HepG2 (cell line): Measurements from ENCODE around the gene EXOC6B. TPM values are rescaled to one million over a fixed set of nuclear protein-coding genes. Genes with fewer than 3 reads are reported as not detected.
A peak's percentile ranks its signal among the peaks of the same experiment; 100 is the strongest.

ENCODE experiments used
- ATAC-seq: fragments of 200-7000 bp; cut with Tn5 transposase; 3 replicates; pipeline ENCODE4 v1.9.1; 2020; ENCODE audit warnings: mild to moderate bottlenecking, moderate library complexity
- BruUV-seq: library from RNA; stranded (reverse); fragments of 400-500 nt; replicated peaks from 2 replicates; lab custom pipeline; 2021; lab: Mats Ljungman, UMichigan
- CTCF ChIA-PET: fragments of 300-600 bp; formaldehyde crosslinking; extraction: SDS; loops from one replicate; lab custom pipeline; 2021; ENCODE audit warnings: low total read pairs, inconsistent platforms, low intra/inter-chr PET ratio; lab: Yijun Ruan, JAX
- POLR2A ChIA-PET: fragments of 350-600 bp; sonication (Branson Sonifier 250); formaldehyde crosslinking; loops from one replicate; lab custom pipeline; 2020; ENCODE audit warnings: antibody characterized with exemption, inconsistent platforms; lab: Yijun Ruan, JAX
- DNase-seq: peaks from one replicate; pipeline ENCODE4 v3.0.0-alpha.2; 2015; ENCODE audit warnings: low spot score
- FAIRE-seq: peaks from 3 replicates; lab custom pipeline; 2011; peaks lifted over from hg19 to GRCh38; lab: Jason Lieb, UNC
- H2AFZ ChIP-seq: one replicate; pipeline ENCODE4 v1.6.1; 2011; ENCODE audit warnings: low read length, inconsistent platforms
- H3K27ac ChIP-seq: fragments of 300-600 bp; 3 replicates; pipeline ENCODE4 v1.8.0; 2011; ENCODE audit warnings: mixed run types, mild to moderate bottlenecking, mixed read lengths, low read length, inconsistent platforms; ENCODE audit not compliant: insufficient read depth; ENCODE audit errors: extremely low read length
- H3K27me3 ChIP-seq, 2 experiments: fragments of 200-600 bp in 1 of 2; 2 replicates in 1 of 2; 3 replicates in 1 of 2; pipeline versions ENCODE4 v1.6.0 to v1.8.0; 2011; ENCODE audit warnings: low read length in 2 of 2, mild to moderate bottlenecking in 2 of 2, moderate library complexity in 2 of 2, inconsistent platforms in 1 of 2; ENCODE audit not compliant: insufficient read depth in 2 of 2, control insufficient read depth in 1 of 2
- H3K36me3 ChIP-seq, 2 experiments: fragments of 200-600 bp in 1 of 2; replicated peaks in 1 of 2; 2 replicates in 1 of 2; 3 replicates in 1 of 2; pipeline versions ENCODE4 v1.5.1 to v1.8.0; 2011; ENCODE audit warnings: low read length in 2 of 2, inconsistent platforms in 1 of 2; ENCODE audit not compliant: insufficient read depth in 2 of 2, control insufficient read depth in 1 of 2
- H3K4me1 ChIP-seq: 2 replicates; pipeline ENCODE4 v1.5.1; 2012; ENCODE audit warnings: low read length, inconsistent platforms; ENCODE audit not compliant: insufficient read depth
- H3K4me2 ChIP-seq: 2 replicates; pipeline ENCODE4 v1.6.0; 2011; ENCODE audit warnings: low read depth, low read length, inconsistent platforms
- H3K4me3 ChIP-seq, 3 experiments: fragments of 200-600 bp in 1 of 3; sonication (generic), shearing (Covaris generic) in 1 of 3; replicated peaks in 1 of 3; 2 replicates each; pipeline ENCODE4 v1.5.1; 2011 to 2016; ENCODE audit warnings: low read length in 3 of 3, inconsistent platforms in 2 of 3, low read depth in 2 of 3, mild to moderate bottlenecking in 2 of 3, control low read depth in 1 of 3, mixed read lengths in 1 of 3; ENCODE audit not compliant: insufficient read depth in 1 of 3
- H3K79me2 ChIP-seq: one replicate; pipeline ENCODE4 v1.6.1; 2011; ENCODE audit warnings: low read length, inconsistent platforms; ENCODE audit not compliant: insufficient read depth
- H3K9ac ChIP-seq: 2 replicates; pipeline ENCODE4 v1.6.0; 2011; ENCODE audit warnings: mild to moderate bottlenecking, low read depth, low read length, inconsistent platforms; ENCODE audit not compliant: insufficient read depth
- H3K9me3 ChIP-seq: 2 replicates; pipeline ENCODE4 v1.5.1; 2012; ENCODE audit warnings: mild to moderate bottlenecking, low read length
- H4K20me1 ChIP-seq: 2 replicates; pipeline ENCODE4 v1.6.0; 2011; ENCODE audit warnings: inconsistent platforms, mild to moderate bottlenecking, low read length, moderate library complexity; ENCODE audit not compliant: insufficient read depth
- MIER3 ChIP-seq: IDR thresholded peaks from 2 replicates; pipeline ENCODE4 v1.6.1; 2016; ENCODE audit warnings: missing compliant biosample characterization, borderline replicate concordance
- MYC ChIP-seq: sonication (generic); formaldehyde crosslinking; IDR thresholded peaks from 2 replicates; pipeline ENCODE4 v1.9.0; 2021; ENCODE audit warnings: missing genetic modification reagents, borderline replicate concordance
- ZNF747 ChIP-seq: sonication (generic); formaldehyde crosslinking; IDR thresholded peaks from 2 replicates; pipeline ENCODE4 v1.8.1; 2023; ENCODE audit warnings: missing genetic modification reagents, mild to moderate bottlenecking, borderline replicate concordance
- ZNF768 ChIP-seq: sonication (generic); formaldehyde crosslinking; IDR thresholded peaks from 2 replicates; pipeline ENCODE4 v1.4.0; 2020; ENCODE audit warnings: missing genetic modification reagents
- WGBS: methylation state at CpG from one replicate; pipeline ENCODE4 v1.1.6; 2017; ENCODE audit warnings: low lambda C conversion rate; 5-methylcytosine and 5-hydroxymethylcytosine counted together
- in situ Hi-C: cut with HindIII; loops from 2 replicates; pipeline ENCODE4 v1.10.0; 2017; ENCODE audit warnings: low pct_unique_long_range_greater_than_20kb; ENCODE audit not compliant: extremely low pct_ligation_motif_present
- intact Hi-C: fragments of 100-400 bp; cut with micrococcal nuclease; formaldehyde crosslinking; loops from one replicate; pipeline ENCODE4 v1.10.0; 2022; ENCODE audit not compliant: unreplicated experiment
- polyA plus RNA-seq, 8 experiments: library from polyadenylated mRNA; depleted of rRNA in 3 of 8; stranded (reverse) in 7 of 8; unstranded in 1 of 8; fragments of >200 nt; fragmentation: Illumina TruSeq in 4 of 8; extraction: Trizol in 4 of 8; gene quantifications; 2 replicates each; pipeline versions ENCODE4 v1.2.1 to v1.2.3, GENCODE V29; 2011 to 2016; ENCODE audit warnings: low read depth in 4 of 8, missing spikeins in 1 of 8, mixed read lengths in 1 of 8; ENCODE audit not compliant: insufficient read depth in 1 of 8
- total RNA-seq, 5 experiments: library from RNA; depleted of rRNA; stranded (reverse); fragments of >200 nt; fragmentation: Illumina TruSeq; extraction: Trizol; gene quantifications; 2 replicates each; pipeline ENCODE4 v1.2.3, GENCODE V29; 2016; ENCODE audit warnings: low read depth in 1 of 5

The EXOC6B gene
- total and polyA plus RNA-seq, 2 of the 13 experiments (the other 11 are each of a cell fraction or from before 2014, with no cell fraction given) = 9.1 to 15.9 TPM

GRCh38 chr2:72144274-72144631 lies 681.6 kb downstream of the EXOC6B start:
- H3K36me3 ChIP-seq = no peaks in the 10 kb centered on the region
- POLR2A ChIA-PET = no interaction called here
- H3K79me2 ChIP-seq = no peaks in the 10 kb centered on the region
- H3K9me3 ChIP-seq = peaks cover 7% of the 10 kb centered on the region; the same call in 1 of the 2 replicates
- peaks cover 27 to 92% of the 10 kb centered on the region in 2 experiments for H3K27me3 ChIP-seq
- ATAC-seq (no peak), FAIRE-seq (no peak), DNase-seq (no peak)
- peaks cover 28% of the 10 kb centered on the region for H3K4me1 ChIP-seq
- H3K4me3 ChIP-seq = peak overlapping the region; percentile 32 to 67 (median 63); a peak in 4 of 6 replicates
- TF ChIP-seq MIER3 (CRISPR knock-in tag) (no peak), ZNF747 (CRISPR knock-in tag) (0 out of 2 replicates have a peak, but pooled peaks have one; percentile 33)
- no peak overlapping the region for H2AFZ ChIP-seq
- peak overlapping the region; percentile 78 for H3K4me2 ChIP-seq
- in situ Hi-C loops = loop anchor here (10.0 kb wide), 1 partner anchor 339 kb away; no protein-coding TSS in a partner anchor
- 36% methylated on average over 23 of the region's 23 CpGs for WGBS
- no peak overlapping the region for H3K27ac ChIP-seq
- CTCF ChIA-PET = no interaction called here
- peaks cover 10% of the 10 kb centered on the region; the same call in 1 of the 2 replicates for H4K20me1 ChIP-seq
- intact Hi-C loops = no loop called here
- H3K9ac ChIP-seq = no peak overlapping the region
- BruUV-seq = no TSS peak

GRCh38 chr2:72143441-72144273 lies 682.2 kb downstream of the EXOC6B start:
- Histone ChIP-seq H3K27me3 (peaks cover 24 to 93% of the 10 kb centered on the region in 2 experiments), H3K4me2 (no peak overlapping the region), H3K27ac (no peak overlapping the region), H2AFZ (no peak overlapping the region), H3K79me2 (no peaks in the 10 kb centered on the region), H3K4me3 (no peak overlapping the region), H3K9me3 (peaks cover 7% of the 10 kb centered on the region; the same call in 1 of the 2 replicates), H3K36me3 (no peaks in the 10 kb centered on the region), H4K20me1 (peaks cover 10% of the 10 kb centered on the region; the same call in 1 of the 2 replicates), H3K4me1 (peaks cover 29% of the 10 kb centered on the region), H3K9ac (no peak overlapping the region)
- ChIA-PET POLR2A (no interaction called here), CTCF (no interaction called here)
- FAIRE-seq (no peak), DNase-seq (no peak), ATAC-seq (no peak)
- intact Hi-C loops = no loop called here
- in situ Hi-C loops = loop anchor here (10.0 kb wide), 1 partner anchor 339 kb away; no protein-coding TSS in a partner anchor
- 89% methylated on average over 65 of the region's 65 CpGs for WGBS
- peak; percentile 9; the same call in 1 of the 2 replicates for TF ChIP-seq ZNF768 (CRISPR knock-in tag)
- TF ChIP-seq MYC (CRISPR knock-in tag) = no peak
- BruUV-seq = no TSS peak
